ENCODE measurements around the gene SCMH1. TPM values are rescaled to one million over a fixed set of nuclear protein-coding genes. Genes with fewer than 3 reads are reported as not detected.

SCMH1 gene
- total and polyA plus RNA-seq, 10 donors = 8.6 to 40.5 (median 26.1) TPM

GRCh38 chr1:41038110-41038509 lies 204.0 kb downstream of the SCMH1 start:
- no peaks in the 10 kb centered on the region for H3K4me1 ChIP-seq
- H3K9me3 ChIP-seq = no peaks in the 10 kb centered on the region
- peaks cover 0 to 97% (median 48%) of the 10 kb centered on the region in 6 donors for H3K36me3 ChIP-seq
- no peak overlapping the region for H3K27ac ChIP-seq
- DNase-seq = no peak
- intact Hi-C loops (cut with DNase I; ENCODE audit: low total_unique reads) = no loop called here
- no peaks in the 10 kb centered on the region for H3K27me3 ChIP-seq (replicated peaks in 1 of 7)
- 94 to 99% (median 97%) methylated on average over 5 of the region's 5 CpGs for WGBS, 5 donors
- TF ChIP-seq CTCF (IDR thresholded peaks at IDR 0.05 in 8 of 11, conservative IDR thresholded peaks at IDR 0.05 in 3 of 11) (no peak), POLR2AphosphoS5 (IDR thresholded peaks at IDR 0.05) (no peak), POLR2A (IDR thresholded peaks at IDR 0.05) (no peak)
- no peak overlapping the region for H3K4me3 ChIP-seq

GRCh38 chr1:41037116-41037903 lies 204.8 kb downstream of the SCMH1 start:
- Histone ChIP-seq H3K4me3 (no peak overlapping the region), H3K36me3 (peaks cover 0 to 97% (median 52%) of the 10 kb centered on the region in 6 donors), H3K9me3 (no peaks in the 10 kb centered on the region), H3K27me3 (replicated peaks in 1 of 7) (no peaks in the 10 kb centered on the region), H3K4me1 (no peaks in the 10 kb centered on the region), H3K27ac (no peak overlapping the region)
- TF ChIP-seq CTCF (IDR thresholded peaks at IDR 0.05 in 8 of 11, conservative IDR thresholded peaks at IDR 0.05 in 3 of 11) = no peak
- no peak for TF ChIP-seq POLR2A (IDR thresholded peaks at IDR 0.05)
- no peak for TF ChIP-seq POLR2AphosphoS5 (IDR thresholded peaks at IDR 0.05)
- intact Hi-C loops (cut with DNase I; ENCODE audit: low total_unique reads) = no loop called here
- DNase-seq = no peak
- 91 to 100% (median 95%) methylated on average over 3 of the region's 3 CpGs for WGBS, 5 donors

- no peak overlapping the region for H3K27ac ChIP-seq
- H3K9me3 ChIP-seq = no peaks in the 10 kb centered on the region
- no peaks in the 10 kb centered on the region for H3K4me1 ChIP-seq
- TF ChIP-seq POLR2AphosphoS5 (IDR thresholded peaks at IDR 0.05) (no peak), CTCF (IDR thresholded peaks at IDR 0.05 in 8 of 11, conservative IDR thresholded peaks at IDR 0.05 in 3 of 11) (no peak), POLR2A (IDR thresholded peaks at IDR 0.05) (no peak)
- H3K36me3 ChIP-seq = peaks cover 0 to 100% (median 52%) of the 10 kb centered on the region in 6 donors
- no peak for DNase-seq
- 79 to 90% (median 87%) methylated on average over 3 of the region's 3 CpGs for WGBS, 5 donors
- H3K27me3 ChIP-seq (replicated peaks in 1 of 7) = no peaks in the 10 kb centered on the region
- no peak overlapping the region for H3K4me3 ChIP-seq
- intact Hi-C loops (cut with DNase I; ENCODE audit: low total_unique reads) = no loop called here
Observed at GRCh38 chr1:41033272-41033671, 208.8 kb downstream of the SCMH1 start.

GRCh38 chr1:41032147-41032546 lies 210.0 kb downstream of the SCMH1 start:
- H3K36me3 ChIP-seq = peaks cover 0 to 100% (median 56%) of the 10 kb centered on the region in 6 donors
- no peaks in the 10 kb centered on the region for H3K4me1 ChIP-seq
- no peak for DNase-seq
- no peak overlapping the region for H3K4me3 ChIP-seq
- 72 to 100% (median 79%) methylated on average over 2 of the region's 2 CpGs for WGBS, 5 donors
- no peaks in the 10 kb centered on the region for H3K9me3 ChIP-seq
- TF ChIP-seq POLR2AphosphoS5 (IDR thresholded peaks at IDR 0.05) (no peak), CTCF (IDR thresholded peaks at IDR 0.05 in 8 of 11, conservative IDR thresholded peaks at IDR 0.05 in 3 of 11) (no peak), POLR2A (IDR thresholded peaks at IDR 0.05) (no peak)
- intact Hi-C loops (cut with DNase I; ENCODE audit: low total_unique reads) = no loop called here
- no peak overlapping the region for H3K27ac ChIP-seq
- no peaks in the 10 kb centered on the region for H3K27me3 ChIP-seq (replicated peaks in 1 of 7)

All from spleen (tissue), 11 donors.